H9 (cell line): ENCODE measurements around the gene NAPEPLD. TPM values are rescaled to one million over a fixed set of nuclear protein-coding genes. Genes with fewer than 3 reads are reported as not detected.

Source experiments
- DNase-seq: peaks from one replicate; pipeline ENCODE4 v3.0.0-alpha.2; 2017
- H2AFZ ChIP-seq: one replicate; pipeline ENCODE4 v1.6.1; 2013; ENCODE audit warnings: mild to moderate bottlenecking, low read length, control low read depth, moderate library complexity
- H2AK5ac ChIP-seq: 2 replicates; pipeline ENCODE4 v1.6.1; 2013; ENCODE audit warnings: low read length, control low read depth, mixed read lengths; ENCODE audit not compliant: insufficient read length
- H2BK120ac ChIP-seq: one replicate; pipeline ENCODE4 v1.6.1; 2013; ENCODE audit warnings: low read depth, mild to moderate bottlenecking, low read length, control low read depth, inconsistent platforms; ENCODE audit not compliant: poor library complexity, severe bottlenecking
- H2BK12ac ChIP-seq: 2 replicates; pipeline ENCODE4 v1.6.1; 2013; ENCODE audit warnings: low read length, control low read depth, mixed read lengths, low read depth; ENCODE audit not compliant: insufficient read length
- H2BK15ac ChIP-seq: 2 replicates; pipeline ENCODE4 v1.6.1; 2013; ENCODE audit warnings: low read depth, low read length, control low read depth
- H2BK20ac ChIP-seq: one replicate; pipeline ENCODE4 v1.6.1; 2013; ENCODE audit warnings: low read depth, mild to moderate bottlenecking, low read length, control low read depth, inconsistent platforms; ENCODE audit not compliant: poor library complexity, severe bottlenecking
- H2BK5ac ChIP-seq: 2 replicates; pipeline ENCODE4 v1.6.1; 2013; ENCODE audit warnings: low read length, control low read depth, mixed read lengths; ENCODE audit not compliant: insufficient read length
- H3K14ac ChIP-seq: 2 replicates; pipeline ENCODE4 v1.6.1; 2013; ENCODE audit warnings: low read length, control low read depth; ENCODE audit not compliant: insufficient read depth
- H3K18ac ChIP-seq: 2 replicates; pipeline ENCODE4 v1.6.1; 2013; ENCODE audit warnings: low read depth, mild to moderate bottlenecking, mixed read lengths, low read length, control low read depth; ENCODE audit not compliant: insufficient read length
- H3K23ac ChIP-seq: 2 replicates; pipeline ENCODE4 v1.6.1; 2013; ENCODE audit warnings: low read length, control low read depth, mixed read lengths, low read depth; ENCODE audit not compliant: insufficient read length
- H3K23me2 ChIP-seq: 2 replicates; pipeline ENCODE4 v1.6.1; 2013; ENCODE audit warnings: low read depth, mild to moderate bottlenecking, mixed read lengths, low read length, control low read depth; ENCODE audit not compliant: insufficient read length, poor library complexity, severe bottlenecking
- H3K27ac ChIP-seq: 2 replicates; pipeline ENCODE4 v1.5.1; 2013; ENCODE audit warnings: low read length, control low read depth, mixed read lengths, low read depth; ENCODE audit not compliant: insufficient read length
- H3K27me3 ChIP-seq: 2 replicates; pipeline ENCODE4 v1.6.1; 2013; ENCODE audit warnings: low read length, control low read depth, inconsistent platforms; ENCODE audit not compliant: insufficient read depth
- H3K4ac ChIP-seq: 2 replicates; pipeline ENCODE4 v1.6.1; 2013; ENCODE audit warnings: low read depth, mild to moderate bottlenecking, control low read depth, inconsistent platforms, low read length, moderate library complexity
- H3K4me1 ChIP-seq: 2 replicates; pipeline ENCODE4 v1.6.1; 2013; ENCODE audit warnings: low read length, control low read depth, inconsistent platforms; ENCODE audit not compliant: insufficient read depth
- H3K4me2 ChIP-seq: 2 replicates; pipeline ENCODE4 v1.6.1; 2013; ENCODE audit warnings: low read length, control low read depth, mixed read lengths; ENCODE audit not compliant: insufficient read length, insufficient read depth
- H3K56ac ChIP-seq: 2 replicates; pipeline ENCODE4 v1.6.1; 2013; ENCODE audit warnings: low read depth, mild to moderate bottlenecking, mixed read lengths, low read length, control low read depth; ENCODE audit not compliant: insufficient read length
- H3K79me1 ChIP-seq: 2 replicates; pipeline ENCODE4 v1.6.1; 2013; ENCODE audit warnings: low read depth, mild to moderate bottlenecking, moderate library complexity, low read length, control low read depth, inconsistent platforms; ENCODE audit not compliant: insufficient read depth, poor library complexity, severe bottlenecking
- H3K79me2 ChIP-seq: 2 replicates; pipeline ENCODE4 v1.6.1; 2013; ENCODE audit warnings: low read length, control low read depth, inconsistent platforms; ENCODE audit not compliant: insufficient read depth
- H3K9ac ChIP-seq: 2 replicates; pipeline ENCODE4 v1.6.1; 2013; ENCODE audit warnings: low read length, control low read depth, mixed read lengths; ENCODE audit not compliant: insufficient read length; ENCODE audit errors: extremely low read depth
- H3K9me3 ChIP-seq: one replicate; pipeline ENCODE4 v1.6.1; 2013; ENCODE audit warnings: low read depth, low read length, inconsistent platforms; ENCODE audit not compliant: control insufficient read depth
- H3T11ph ChIP-seq: one replicate; pipeline ENCODE4 v1.6.1; 2013; ENCODE audit warnings: mild to moderate bottlenecking, low read length, control low read depth, inconsistent platforms
- H4K20me1 ChIP-seq: one replicate; pipeline ENCODE4 v1.6.1; 2013; ENCODE audit not compliant: control insufficient read depth, insufficient read length, insufficient read depth
- H4K5ac ChIP-seq: 2 replicates; pipeline ENCODE4 v1.6.1; 2013; ENCODE audit warnings: low read depth, mild to moderate bottlenecking, mixed read lengths, low read length, control low read depth; ENCODE audit not compliant: insufficient read length
- H4K8ac ChIP-seq: replicated peaks from 2 replicates; pipeline ENCODE4 v1.6.1; 2013; ENCODE audit warnings: low read length, control low read depth, mixed read lengths, low read depth; ENCODE audit not compliant: insufficient read length
- H4K91ac ChIP-seq: 2 replicates; pipeline ENCODE4 v1.6.1; 2013; ENCODE audit warnings: low read depth, mild to moderate bottlenecking, moderate library complexity, mixed read lengths, low read length, control low read depth; ENCODE audit not compliant: insufficient read length
- H3K27ac Mint-ChIP-seq, 3 experiments: 2 replicates in 2 of 3; 3 replicates in 1 of 3; pipeline ENCODE4 v1.8.0; 2020 to 2021; ENCODE audit warnings: mixed read lengths in 3 of 3, mild to moderate bottlenecking in 1 of 3, moderate library complexity in 1 of 3
- H3K27me3 Mint-ChIP-seq: 2 replicates; pipeline ENCODE4 v1.8.0; 2021; ENCODE audit warnings: low read depth, mild to moderate bottlenecking, moderate library complexity, mixed read lengths
- H3K36me3 Mint-ChIP-seq, 3 experiments: 2 replicates in 2 of 3; 3 replicates in 1 of 3; pipeline ENCODE4 v1.8.0; 2020 to 2021; ENCODE audit warnings: low read depth in 3 of 3, mixed read lengths in 3 of 3; ENCODE audit not compliant: insufficient read depth in 1 of 3
- H3K4me1 Mint-ChIP-seq, 2 experiments: 2 replicates each; pipeline ENCODE4 v1.8.0; 2020; ENCODE audit warnings: mixed read lengths in 2 of 2
- H3K4me3 Mint-ChIP-seq, 2 experiments: 2 replicates in 1 of 2; 3 replicates in 1 of 2; pipeline ENCODE4 v1.8.0; 2020 to 2021; ENCODE audit warnings: mild to moderate bottlenecking in 2 of 2, mixed read lengths in 2 of 2, moderate library complexity in 1 of 2
- H3K9me3 Mint-ChIP-seq, 2 experiments: 2 replicates in 1 of 2; 3 replicates in 1 of 2; pipeline ENCODE4 v1.8.0; 2020; ENCODE audit warnings: mild to moderate bottlenecking in 2 of 2, mixed read lengths in 2 of 2, moderate library complexity in 1 of 2
- WGBS: extraction: QIAGEN DNeasy Blood & Tissue Kit; methylation state at CpG from one replicate; pipeline ENCODE4 v1.1.7; 2013; ENCODE audit warnings: missing lambda C conversion rate, low lambda C conversion rate, mixed read lengths; ENCODE audit not compliant: insufficient read length; ENCODE audit errors: extremely low coverage; 5-methylcytosine and 5-hydroxymethylcytosine counted together
- total RNA-seq: library from RNA; stranded (reverse); gene quantifications from 2 replicates; pipeline ENCODE4 v1.2.1, GENCODE V29; 2021
- TF ChIP-seq, protein P1 (sequence below): fragments of 200-600 bp; sonication (generic); conservative IDR thresholded peaks from 3 replicates; pipeline ENCODE4 v1.8.0; 2021; ENCODE audit warnings: antibody characterized with exemption, mild to moderate bottlenecking

Gene NAPEPLD
- total RNA-seq, 1 experiment from 2014 or later: 9.3 TPM

DNA sequence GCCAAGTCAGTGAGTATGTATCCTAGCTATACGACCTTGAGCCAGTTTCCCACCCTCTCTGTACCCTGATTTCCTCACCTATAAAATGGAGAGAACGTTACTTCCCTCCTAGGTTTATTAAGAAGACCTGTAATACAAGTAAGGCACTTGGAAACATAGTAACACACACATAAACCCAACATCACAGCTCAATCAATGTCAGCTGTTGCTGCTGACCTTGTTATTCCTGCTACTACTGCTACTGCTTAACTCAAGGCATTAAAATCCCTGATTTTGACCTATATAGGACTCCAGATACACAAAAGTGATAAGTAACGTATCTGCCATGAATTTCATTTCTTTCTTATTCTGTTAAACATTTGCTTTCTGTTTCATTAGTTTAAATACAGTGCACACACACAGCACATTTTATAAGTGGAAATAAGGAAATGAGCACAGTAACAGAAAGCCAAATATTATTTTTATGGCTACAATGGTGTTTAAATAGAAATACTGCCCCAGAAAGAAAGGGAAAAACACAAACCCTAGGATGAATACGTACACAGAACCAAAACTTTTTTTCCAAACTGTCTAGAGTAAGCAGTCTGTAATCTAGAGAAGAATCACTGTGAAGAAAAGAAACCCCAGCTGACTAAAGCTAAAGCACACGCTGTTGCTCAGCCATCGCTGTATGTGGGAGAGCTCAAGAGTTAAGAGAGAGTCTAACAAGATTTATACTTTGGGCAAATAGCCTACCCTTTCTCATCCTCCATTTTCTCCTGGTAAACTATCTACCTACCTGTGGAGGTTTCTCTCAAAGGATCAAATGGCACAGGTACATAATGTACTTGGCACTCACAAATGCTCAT lies 19.0 kb downstream of the NAPEPLD start:
- no peak overlapping the region for H4K5ac ChIP-seq
- no peaks in the 10 kb centered on the region for H3K9me3 ChIP-seq
- H3T11ph ChIP-seq: no peak overlapping the region
- H4K20me1 ChIP-seq: no peaks in the 10 kb centered on the region
- no peak overlapping the region for H3K14ac ChIP-seq
- no peak overlapping the region for H2BK5ac ChIP-seq
- no peak overlapping the region for H4K8ac ChIP-seq
- H3K4me2 ChIP-seq: no peak overlapping the region
- Mint-ChIP-seq H3K9me3 (no peaks in the 10 kb centered on the region), H3K27ac (no peak overlapping the region), H3K36me3 (peaks cover 3 to 14% (median 12%) of the 10 kb centered on the region in 3 experiments; a peak in 6 of 7 replicates), H3K27me3 (no peaks in the 10 kb centered on the region), H3K4me1 (peaks cover 3 to 7% of the 10 kb centered on the region in 2 experiments; a peak in 3 of 4 replicates), H3K4me3 (no peak overlapping the region)
- DNase-seq: no peak
- H3K79me1 ChIP-seq: peaks cover 3% of the 10 kb centered on the region
- H3K23ac ChIP-seq: no peak overlapping the region
- no peak overlapping the region for H2BK20ac ChIP-seq
- H3K56ac ChIP-seq: no peak overlapping the region
- no peak overlapping the region for H3K27ac ChIP-seq
- no peaks in the 10 kb centered on the region for H3K4me1 ChIP-seq
- TF ChIP-seq, protein P1, sequence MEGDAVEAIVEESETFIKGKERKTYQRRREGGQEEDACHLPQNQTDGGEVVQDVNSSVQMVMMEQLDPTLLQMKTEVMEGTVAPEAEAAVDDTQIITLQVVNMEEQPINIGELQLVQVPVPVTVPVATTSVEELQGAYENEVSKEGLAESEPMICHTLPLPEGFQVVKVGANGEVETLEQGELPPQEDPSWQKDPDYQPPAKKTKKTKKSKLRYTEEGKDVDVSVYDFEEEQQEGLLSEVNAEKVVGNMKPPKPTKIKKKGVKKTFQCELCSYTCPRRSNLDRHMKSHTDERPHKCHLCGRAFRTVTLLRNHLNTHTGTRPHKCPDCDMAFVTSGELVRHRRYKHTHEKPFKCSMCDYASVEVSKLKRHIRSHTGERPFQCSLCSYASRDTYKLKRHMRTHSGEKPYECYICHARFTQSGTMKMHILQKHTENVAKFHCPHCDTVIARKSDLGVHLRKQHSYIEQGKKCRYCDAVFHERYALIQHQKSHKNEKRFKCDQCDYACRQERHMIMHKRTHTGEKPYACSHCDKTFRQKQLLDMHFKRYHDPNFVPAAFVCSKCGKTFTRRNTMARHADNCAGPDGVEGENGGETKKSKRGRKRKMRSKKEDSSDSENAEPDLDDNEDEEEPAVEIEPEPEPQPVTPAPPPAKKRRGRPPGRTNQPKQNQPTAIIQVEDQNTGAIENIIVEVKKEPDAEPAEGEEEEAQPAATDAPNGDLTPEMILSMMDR: no peak
- no peak overlapping the region for H2AFZ ChIP-seq
- no peak overlapping the region for H3K9ac ChIP-seq
- H2BK120ac ChIP-seq: no peak overlapping the region
- no peaks in the 10 kb centered on the region for H3K27me3 ChIP-seq
- no peak overlapping the region for H4K91ac ChIP-seq
- H3K23me2 ChIP-seq: no peaks in the 10 kb centered on the region
- peaks cover 3% of the 10 kb centered on the region; the same call in 1 of the 2 replicates for H3K79me2 ChIP-seq
- no CpG with 5 or more reads among the region's 6 CpGs for WGBS
- H3K4ac ChIP-seq: no peak overlapping the region
- no peak overlapping the region for H2AK5ac ChIP-seq
- no peak overlapping the region for H3K18ac ChIP-seq
- no peak overlapping the region for H2BK15ac ChIP-seq
- no peak overlapping the region for H2BK12ac ChIP-seq
